CD4-positive, alpha-beta T cell (primary cell): ENCODE results near the gene SMARCD1. TPM values are rescaled to one million over a fixed set of nuclear protein-coding genes. Genes with fewer than 3 reads are reported as not detected.

Source experiments
- ATAC-seq: fragments of 200-7000 bp; cut with Tn5 transposase; one replicate; pipeline ENCODE4 v1.10.0; 2022; ENCODE audit warnings: mild to moderate bottlenecking; ENCODE audit not compliant: poor library complexity
- CTCF ChIA-PET: fragments of 350-600 bp; sonication (Branson Sonifier 250); formaldehyde crosslinking; loops from one replicate; lab custom pipeline; 2021; ENCODE audit warnings: antibody characterized with exemption, inconsistent platforms; lab: Charles Lee
- POLR2A ChIA-PET: fragments of 350-600 bp; sonication (Branson Sonifier 250); formaldehyde crosslinking; loops from one replicate; lab custom pipeline; 2021; ENCODE audit warnings: antibody characterized with exemption, inconsistent platforms; lab: Charles Lee
- DNase-seq, 14 experiments: peaks; one replicate each; pipeline ENCODE4 v3.0.0-alpha.2; 2013 to 2020; ENCODE audit warnings: mixed read lengths in 2 of 14
- H3K27ac ChIP-seq, 2 donors: one replicate each; pipeline versions ENCODE4 v1.5.1 to v1.7.0; 2013; ENCODE audit warnings: low read length in 2 of 2, low read depth in 1 of 2, mild to moderate bottlenecking in 1 of 2
- H3K27me3 ChIP-seq, 2 experiments: 1 replicate in 1 of 2; 2 replicates in 1 of 2; pipeline versions ENCODE4 v1.6.1 to v1.7.0; 2013; ENCODE audit warnings: low read length in 2 of 2, control low read depth in 1 of 2, mild to moderate bottlenecking in 1 of 2, moderate library complexity in 1 of 2; ENCODE audit not compliant: insufficient read depth in 2 of 2, control insufficient read depth in 1 of 2
- H3K36me3 ChIP-seq: one replicate; pipeline ENCODE4 v1.6.1; 2013; ENCODE audit warnings: low read length, control low read depth; ENCODE audit not compliant: insufficient read depth
- H3K4me1 ChIP-seq: one replicate; pipeline ENCODE4 v1.6.1; 2013; ENCODE audit warnings: low read length, control low read depth; ENCODE audit not compliant: insufficient read depth
- H3K4me3 ChIP-seq: one replicate; pipeline ENCODE4 v1.5.1; 2013; ENCODE audit warnings: mild to moderate bottlenecking, low read length, moderate library complexity
- H3K9me3 ChIP-seq, 2 experiments: 1 replicate in 1 of 2; 2 replicates in 1 of 2; pipeline versions ENCODE4 v1.6.1 to v1.7.0; 2013; ENCODE audit warnings: low read length in 2 of 2, mild to moderate bottlenecking in 2 of 2, control low read depth in 1 of 2, moderate library complexity in 1 of 2; ENCODE audit not compliant: control insufficient read depth in 1 of 2, insufficient read depth in 1 of 2
- H3K27ac Mint-ChIP-seq: one replicate; pipeline ENCODE4 v1.8.0; 2020; ENCODE audit warnings: mixed read lengths
- H3K27me3 Mint-ChIP-seq: one replicate; pipeline ENCODE4 v1.8.0; 2021; ENCODE audit warnings: mixed read lengths
- H3K36me3 Mint-ChIP-seq: one replicate; pipeline ENCODE4 v1.8.0; 2021; ENCODE audit warnings: low read depth, mixed read lengths
- H3K4me1 Mint-ChIP-seq: one replicate; pipeline ENCODE4 v1.8.0; 2021; ENCODE audit warnings: low read depth, mixed read lengths
- H3K4me3 Mint-ChIP-seq: one replicate; pipeline ENCODE4 v1.8.0; 2020; ENCODE audit warnings: mild to moderate bottlenecking, mixed read lengths
- H3K9me3 Mint-ChIP-seq: one replicate; pipeline ENCODE4 v1.8.0; 2020; ENCODE audit warnings: mixed read lengths
- CTCF ChIP-seq: fragments of 200-600 bp; IDR thresholded peaks from one replicate; pipeline ENCODE4 v1.8.0; 2022; ENCODE audit warnings: antibody characterized with exemption, mild to moderate bottlenecking
- intact Hi-C, 2 experiments: fragments of 100-400 bp; cut with DNase I in 1 of 2; cut with micrococcal nuclease in 1 of 2; formaldehyde crosslinking; loops; one replicate each; pipeline versions ENCODE4 v1.15.1 to v1.9.0; 2023 to 2025; cut with DNase I, micrococcal nuclease
- total RNA-seq, 174 experiments: library from RNA in 2 of 174; stranded (reverse) in 2 of 174; gene quantifications; one replicate each; pipeline ENCODE4 v1.2.3 and lab custom pipeline; 2021 to 2026

Gene SMARCD1
- total RNA-seq, 2 experiments from 2014 or later, result 78.9 to 80.0 TPM

GRCh38 chr12:50101663-50102062 is 16.5 kb downstream of the SMARCD1 start:
- Mint-ChIP-seq H3K9me3 (no peaks in the 10 kb centered on the region), H3K27ac (peak overlapping the region; percentile 9), H3K4me1 (no peaks in the 10 kb centered on the region), H3K36me3 (peaks cover 58% of the 10 kb centered on the region), H3K4me3 (no peak overlapping the region), H3K27me3 (no peaks in the 10 kb centered on the region)
- no peaks in the 10 kb centered on the region for H3K4me1 ChIP-seq
- H3K27me3 ChIP-seq, result no peaks in the 10 kb centered on the region
- ChIA-PET POLR2A (interaction anchor here (0.7 kb wide), 1 partner anchor 10 kb away, joined by 3 read pairs; the partner anchor contains the start of gene COX14), CTCF (interaction anchor here (1.6 kb wide), 1 partner anchor 9 kb away, joined by 4 read pairs; no protein-coding TSS in a partner anchor)
- no peaks in the 10 kb centered on the region for H3K9me3 ChIP-seq
- H3K36me3 ChIP-seq, result peaks cover 31% of the 10 kb centered on the region
- intact Hi-C loops, result no loop called here
- no peak for TF ChIP-seq CTCF
- no peak overlapping the region for H3K27ac ChIP-seq
- DNase-seq (no peak), ATAC-seq (no peak)
- H3K4me3 ChIP-seq, result no peak overlapping the region

GRCh38 chr12:50102131-50102531 is 17.0 kb downstream of the SMARCD1 start:
- H3K27me3 Mint-ChIP-seq, result no peaks in the 10 kb centered on the region
- H3K27ac Mint-ChIP-seq, result peak overlapping the region; percentile 9
- POLR2A ChIA-PET, result interaction anchor here (2.4 kb wide), 1 partner anchor 10 kb away, joined by 19 read pairs; the partner anchor contains the start of gene COX14
- H3K36me3 ChIP-seq, result peaks cover 26% of the 10 kb centered on the region
- no peaks in the 10 kb centered on the region for H3K4me1 ChIP-seq
- no peaks in the 10 kb centered on the region for H3K9me3 Mint-ChIP-seq
- H3K9me3 ChIP-seq, result no peaks in the 10 kb centered on the region
- no peaks in the 10 kb centered on the region for H3K4me1 Mint-ChIP-seq
- H3K27me3 ChIP-seq, result no peaks in the 10 kb centered on the region
- no peak for TF ChIP-seq CTCF
- intact Hi-C loops, result no loop called here
- no peak for DNase-seq
- no peak overlapping the region for H3K4me3 ChIP-seq
- no peak overlapping the region for H3K4me3 Mint-ChIP-seq
- H3K36me3 Mint-ChIP-seq, result peaks cover 54% of the 10 kb centered on the region
- ATAC-seq, result no peak
- CTCF ChIA-PET, result interaction anchor here (1.6 kb wide), 1 partner anchor 9 kb away, joined by 4 read pairs; no protein-coding TSS in a partner anchor
- no peak overlapping the region for H3K27ac ChIP-seq

GRCh38 chr12:50102646-50103309 is 17.6 kb downstream of the SMARCD1 start:
- peaks cover 47% of the 10 kb centered on the region for H3K36me3 Mint-ChIP-seq
- no peak overlapping the region for H3K4me3 ChIP-seq
- H3K4me3 Mint-ChIP-seq, result no peak overlapping the region
- intact Hi-C loops, result no loop called here
- H3K9me3 Mint-ChIP-seq, result no peaks in the 10 kb centered on the region
- no peak for ATAC-seq
- TF ChIP-seq CTCF, result no peak
- H3K9me3 ChIP-seq, result no peaks in the 10 kb centered on the region
- no peaks in the 10 kb centered on the region for H3K4me1 ChIP-seq
- ChIA-PET POLR2A (interaction anchor here (1.1 to 2.4 kb wide), 2 partner anchors 9 to 27 kb away, joined by 3 to 19 read pairs; partner anchors contain the start of gene COX14), CTCF (interaction anchor here (1.2 to 1.6 kb wide), 2 partner anchors 8 kb away, joined by 3 to 4 read pairs; no protein-coding TSS in a partner anchor)
- no peak overlapping the region for H3K27ac ChIP-seq
- no peaks in the 10 kb centered on the region for H3K27me3 ChIP-seq
- no peak for DNase-seq
- peak overlapping the region; percentile 49 for H3K27ac Mint-ChIP-seq
- peaks cover 22% of the 10 kb centered on the region for H3K36me3 ChIP-seq
- H3K4me1 Mint-ChIP-seq, result no peaks in the 10 kb centered on the region
- H3K27me3 Mint-ChIP-seq, result no peaks in the 10 kb centered on the region
